Activated CD4-positive, alpha-beta T cell treated with anti-CD3 and anti-CD28 coated beads, Interleukin-2, amount 50 U/mL, for 24 hours (primary cell): ENCODE data around the gene TAS2R30.
A peak's percentile ranks its signal among the peaks of the same experiment; 100 is the strongest.
"Not testable (repeated sequence)": the region's sequence is repeated elsewhere in the genome, so short reads cannot be mapped to it uniquely, and the experiment has no call there.

Experiments
- DNase-seq, 2 donors: peaks; one replicate each; pipeline ENCODE4 v3.0.0-alpha.2; 2020; ENCODE audit warnings: low read depth in 1 of 2, low spot score in 1 of 2

Gene TAS2R30

GRCh38 chr12:11130999-11131398, 3.4 kb downstream of the TAS2R30 start:
- no peak for DNase-seq

GRCh38 chr12:11130382-11130781, 4.1 kb downstream of the TAS2R30 start:
- no peak for DNase-seq

GRCh38 chr12:11114130-11114529, 20.3 kb downstream of the TAS2R30 start:
- DNase-seq: not testable (repeated sequence)

- DNase-seq: not testable (repeated sequence)
These were observed 23.2 kb downstream of the TAS2R30 start for GRCh38 chr12:11111213-11111612.

- DNase-seq: no peak
These were observed 25.6 kb downstream of the TAS2R30 start for GRCh38 chr12:11108862-11109261.

- DNase-seq: no peak
These were observed 26.7 kb downstream of the TAS2R30 start for GRCh38 chr12:11107719-11108118.

GRCh38 chr12:11106288-11106687, 28.2 kb downstream of the TAS2R30 start:
- no peak for DNase-seq

GRCh38 chr12:11105546-11105945, 28.9 kb downstream of the TAS2R30 start:
- no peak for DNase-seq

GRCh38 chr12:11094910-11095309, 39.5 kb downstream of the TAS2R30 start:
- not testable (repeated sequence) for DNase-seq

- DNase-seq: no peak
These were observed 42.3 kb downstream of the TAS2R30 start, which contains the start of gene TAS2R43 for GRCh38 chr12:11092128-11092527. Gene TAS2R43 (minus strand): TSS chr12:11092313. CDS start chr12:11092229, 84 bp downstream.

- DNase-seq: no peak
These were observed 45.2 kb downstream of the TAS2R30 start for GRCh38 chr12:11089246-11089645.

GRCh38 chr12:11085419-11085818, 49.0 kb downstream of the TAS2R30 start:
- peak in 1 of 2 donors; percentile 44 for DNase-seq
